Right ventricle myocardium inferior (tissue), 1 donor: Measurements from ENCODE around the gene ERICH6B. TPM values are rescaled to one million over a fixed set of nuclear protein-coding genes. Genes with fewer than 3 reads are reported as not detected.
A peak's percentile ranks its signal among the peaks of the same experiment; 100 is the strongest.

Experiments
- ATAC-seq: fragments of 200-7000 bp; cut with Tn5 transposase; one replicate; pipeline ENCODE4 v1.9.1; 2020; ENCODE audit warnings: mild to moderate bottlenecking, moderate library complexity
- DNase-seq: peaks from one replicate; pipeline ENCODE4 v3.0.0; 2021; ENCODE audit errors: missing footprints
- intact Hi-C: fragments of 100-400 bp; cut with DNase I; formaldehyde crosslinking; loops from one replicate; pipeline ENCODE4 v1.11.0; 2022
- total RNA-seq: library from RNA; stranded (reverse); fragmentation: NEBNext Ultra II Directional; extraction: Animal tissue kit (Norgen Biotek cat#: 25700); gene quantifications from one replicate; pipeline ENCODE4 v1.2.1, GENCODE V29; 2021
- donor health status: DM: no; HTN: yes; CAD: no; lungs with severe emphysema.

The ERICH6B gene
- total RNA-seq, 1 donor from 2014 or later, result not detected

DNA sequence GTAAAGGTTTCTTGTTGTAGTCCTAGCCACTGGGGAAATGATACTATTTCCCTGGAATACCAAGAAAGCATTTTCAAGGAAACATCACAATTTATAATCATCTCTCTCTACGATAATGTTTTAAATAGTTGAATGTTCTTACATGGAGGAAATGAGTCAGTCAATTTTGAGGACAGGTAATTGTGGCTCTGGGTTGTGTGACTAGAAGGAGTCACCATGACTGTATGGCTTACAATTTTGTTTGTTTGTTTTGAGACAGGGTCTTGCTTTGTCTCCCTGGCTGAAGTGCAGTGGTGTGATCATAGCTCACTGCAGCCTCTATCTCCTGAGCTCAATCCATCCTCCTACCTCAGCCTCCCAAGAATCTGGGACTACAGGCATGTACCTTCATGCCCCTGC, 103.4 kb downstream of the ERICH6B start:
- no peak for ATAC-seq
- DNase-seq, result no peak
- intact Hi-C loops, result no loop called here

DNA sequence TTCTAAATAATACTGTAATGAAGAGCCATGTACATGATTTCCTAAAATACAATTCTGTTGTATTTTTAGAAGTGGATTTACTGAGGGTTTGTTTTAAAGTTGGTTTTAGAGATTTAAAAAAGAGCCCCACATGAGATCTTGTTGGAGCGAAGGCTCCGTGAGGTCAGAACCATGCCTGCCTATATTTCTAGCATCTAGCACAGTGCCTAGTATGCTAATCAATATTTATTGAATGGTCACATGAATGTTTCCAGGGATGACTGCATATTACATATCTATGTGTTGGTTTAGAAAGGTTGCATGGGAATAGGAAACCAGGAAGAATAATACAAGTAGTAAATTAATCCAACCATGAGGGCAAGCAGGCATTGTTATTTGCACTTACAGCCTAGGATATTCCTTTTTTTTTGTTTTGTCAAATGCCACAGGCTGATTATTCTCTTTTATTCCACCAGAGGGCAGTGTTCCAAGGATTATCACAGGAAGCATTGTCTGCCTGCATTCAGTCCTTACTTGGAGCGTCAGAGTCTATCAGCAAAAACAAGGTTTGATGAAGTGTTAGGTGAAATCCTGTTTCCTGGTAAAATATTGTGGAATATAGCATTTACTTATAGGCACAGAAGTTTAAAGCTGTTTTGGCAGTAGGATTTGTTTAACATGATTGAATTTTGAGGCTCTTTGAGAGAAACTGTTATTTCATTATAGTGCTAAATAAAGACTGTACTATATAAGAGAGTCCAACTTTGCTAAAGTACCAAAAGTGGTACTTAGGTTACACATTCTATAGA, 104.0 kb downstream of the ERICH6B start:
- intact Hi-C loops, result no loop called here
- peak; percentile 56 for ATAC-seq
- no peak for DNase-seq

DNA sequence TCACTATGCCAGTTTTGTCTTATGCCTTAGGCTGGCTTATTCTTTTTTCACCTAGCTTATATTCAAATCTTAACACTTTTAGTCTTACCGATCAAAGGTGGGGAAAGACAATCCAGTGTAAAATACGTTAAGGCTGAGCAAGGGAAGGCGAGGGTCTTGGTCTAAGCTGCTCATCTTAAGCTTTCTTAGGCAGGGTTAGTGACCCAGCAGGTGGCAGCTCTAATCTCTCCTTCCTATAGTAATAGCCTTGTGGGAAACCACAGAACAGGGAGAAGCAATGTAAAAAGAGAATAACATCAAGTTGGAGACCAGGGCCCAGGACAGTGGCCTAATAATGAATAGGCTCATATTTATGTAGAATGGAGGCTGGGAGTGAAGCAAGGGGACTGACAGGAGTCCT, 104.9 kb downstream of the ERICH6B start:
- ATAC-seq (no peak), DNase-seq (no peak)
- intact Hi-C loops, result no loop called here

DNA sequence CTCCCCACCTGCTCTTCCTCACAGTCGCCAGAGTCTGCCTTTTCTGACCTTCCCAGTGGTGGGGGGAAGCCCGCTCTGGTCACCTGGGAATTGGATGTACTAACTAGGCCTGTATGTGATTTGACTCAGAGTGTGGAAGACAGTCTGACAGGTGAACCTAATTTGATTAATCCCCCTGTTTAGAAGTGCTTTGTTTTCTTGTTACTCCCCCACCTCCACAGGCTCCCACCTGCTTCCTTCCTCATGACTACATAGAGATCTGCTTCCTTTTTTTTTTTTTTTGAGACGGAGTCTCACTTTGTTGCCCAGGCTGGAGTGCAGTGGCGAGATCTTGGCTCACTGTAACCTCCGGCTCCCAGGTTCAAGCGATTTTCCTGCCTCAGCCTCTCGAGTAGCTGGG, 106.8 kb downstream of the ERICH6B start:
- intact Hi-C loops, result no loop called here
- no peak for ATAC-seq

DNA sequence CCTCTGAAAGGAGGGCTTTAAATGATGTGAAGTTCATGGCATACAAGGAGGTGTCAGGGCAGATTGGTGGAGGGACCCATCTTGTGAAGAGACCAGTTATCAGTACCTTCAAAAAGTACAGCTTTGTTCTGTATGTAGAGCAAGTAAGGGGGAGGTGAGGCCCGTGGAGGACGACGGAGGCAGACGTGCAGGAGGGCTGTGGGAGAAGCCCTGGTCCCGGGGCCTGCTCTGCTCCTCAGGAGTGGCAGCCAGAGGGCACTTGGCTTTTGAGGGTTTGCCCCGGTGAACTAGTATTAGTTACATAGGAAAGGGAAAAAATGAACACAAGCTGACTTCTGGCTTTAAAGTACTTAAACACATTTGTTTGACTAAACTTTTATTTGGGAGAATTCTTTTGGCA, 108.7 kb downstream of the ERICH6B start:
- ATAC-seq (no peak), DNase-seq (no peak)
- intact Hi-C loops, result no loop called here

More for the DNA sequence above, 106.8 kb downstream of the ERICH6B start:
- no peak for DNase-seq

DNA sequence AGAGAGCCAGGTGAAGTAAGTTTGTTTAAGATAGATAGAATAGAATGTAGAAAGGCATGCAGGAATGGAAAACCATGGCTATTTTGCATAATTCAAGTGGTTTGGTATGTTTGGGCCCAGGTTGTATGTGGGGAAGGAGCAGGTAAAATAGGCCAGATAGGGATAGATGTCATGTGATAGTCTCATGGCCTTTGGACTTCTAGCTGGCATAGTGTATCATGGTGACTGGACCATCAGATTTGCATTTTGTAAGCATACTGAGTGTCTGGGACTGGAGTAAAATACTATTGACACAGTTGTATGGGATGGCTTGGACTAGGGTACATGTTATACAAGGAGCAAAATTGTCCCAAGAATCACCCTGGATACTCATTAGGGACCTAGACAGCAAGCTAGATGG, 111.9 kb downstream of the ERICH6B start:
- no peak for ATAC-seq
- intact Hi-C loops, result no loop called here
- no peak for DNase-seq

DNA sequence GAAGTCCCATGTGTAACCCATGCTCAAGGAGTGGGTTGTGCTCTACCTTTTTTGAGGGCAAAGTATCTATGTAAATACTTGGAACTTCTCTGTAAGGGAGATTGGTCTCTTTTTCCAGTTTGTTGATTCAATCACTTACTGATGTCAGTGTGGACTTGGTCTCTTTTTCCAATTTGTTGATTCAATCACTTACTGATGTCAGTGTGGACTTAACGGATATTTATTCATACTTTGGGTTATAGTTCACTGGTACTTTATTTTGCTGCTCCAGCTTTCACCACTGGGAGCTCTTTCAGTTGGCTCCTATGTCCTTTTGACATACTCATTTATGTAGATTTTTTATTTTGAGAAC, 114.4 kb downstream of the ERICH6B start:
- DNase-seq (no peak), ATAC-seq (no peak)
- intact Hi-C loops, result no loop called here

DNA sequence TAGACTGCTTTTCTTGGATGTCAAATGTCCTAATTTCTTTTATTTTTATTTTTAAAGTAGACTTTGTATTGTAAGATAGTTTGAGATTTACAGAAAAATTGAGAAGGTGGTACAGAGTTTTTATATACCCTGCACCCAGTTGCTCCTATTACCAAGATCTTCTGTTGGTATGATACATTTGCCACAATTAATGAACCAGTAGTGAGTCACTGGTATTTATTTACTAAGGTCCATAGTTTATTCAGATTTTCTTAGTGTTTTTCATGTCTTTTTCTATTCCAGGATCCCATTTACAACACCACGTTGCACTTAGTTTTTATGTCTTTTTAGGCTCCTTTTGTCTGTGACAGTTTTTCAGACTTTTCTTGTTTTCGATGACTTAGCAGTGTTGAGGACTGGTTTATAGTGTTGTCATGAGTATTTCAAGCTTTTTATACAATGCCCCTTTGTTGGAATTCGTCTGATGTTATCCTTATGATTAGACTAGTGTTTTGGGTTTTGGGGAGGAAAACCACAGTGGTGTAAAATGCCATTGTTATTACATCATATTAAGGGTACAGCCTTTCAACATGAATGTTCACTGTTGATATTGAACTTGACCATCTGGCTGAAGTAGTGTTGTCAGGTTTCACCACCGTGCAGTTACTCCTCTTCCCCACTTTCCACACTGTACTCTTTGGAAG, 114.9 kb downstream of the ERICH6B start:
- no peak for DNase-seq
- intact Hi-C loops, result no loop called here
- peak; percentile 50 for ATAC-seq

DNA sequence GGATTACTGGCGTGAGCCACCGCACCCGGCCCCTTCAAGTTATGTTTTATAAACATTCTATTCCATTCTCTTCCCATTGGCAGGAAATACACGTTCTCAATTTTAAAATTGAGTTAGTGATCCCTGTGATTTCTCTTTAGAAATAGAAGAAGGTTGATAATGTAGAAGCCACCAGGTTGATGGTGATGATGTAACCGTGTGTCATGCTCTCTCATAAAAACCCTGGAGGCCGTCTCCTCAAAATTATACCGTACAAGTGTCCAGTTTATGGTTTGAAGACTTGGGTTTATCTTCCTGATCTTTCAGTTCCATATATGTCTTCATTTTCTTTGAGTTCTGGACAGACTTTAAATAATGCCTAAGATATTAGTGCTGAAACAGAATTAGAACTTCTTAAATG, 118.6 kb downstream of the ERICH6B start:
- DNase-seq (no peak), ATAC-seq (no peak)
- intact Hi-C loops, result no loop called here

DNA sequence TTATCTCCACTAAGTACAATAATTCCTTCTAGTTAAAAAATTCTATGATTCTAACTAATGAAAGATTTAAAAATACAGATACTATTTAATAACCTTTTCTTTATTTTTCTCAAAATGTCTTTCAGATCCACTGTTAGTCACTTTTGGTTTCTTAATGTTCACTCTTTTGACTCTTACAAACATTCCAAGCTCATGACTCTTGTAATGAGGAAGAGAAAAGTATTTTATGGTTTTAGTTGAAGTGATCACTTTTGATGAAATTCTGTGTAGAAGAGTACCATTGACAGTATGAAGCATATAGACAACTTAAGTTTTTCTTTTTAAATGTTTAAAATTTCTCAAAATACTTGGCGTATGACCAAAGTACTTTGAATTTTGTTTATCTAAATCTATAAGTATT, 123.0 kb downstream of the ERICH6B start:
- DNase-seq, result no peak
- intact Hi-C loops, result loop anchor here (5.0 kb wide), 1 partner anchor 120 kb away; no protein-coding TSS in a partner anchor
- no peak for ATAC-seq

Other genes starting within 250 kb of the ERICH6B start
- gene SLC25A30, start 197.4 kb downstream of the ERICH6B start, total RNA-seq, result 150 TPM
- 12.3 TPM for gene COG3, start 150.8 kb downstream of the ERICH6B start, total RNA-seq
- gene CBY2, start 86.6 kb upstream of the ERICH6B start, total RNA-seq, result not detected
- 0.05 TPM for gene SIAH3, start 236.0 kb upstream of the ERICH6B start, total RNA-seq